Measurements from ENCODE around the gene SLC16A8. TPM values are rescaled to one million over a fixed set of nuclear protein-coding genes. Genes with fewer than 3 reads are reported as not detected.
A peak's percentile ranks its signal among the peaks of the same experiment; 100 is the strongest.

SLC16A8 gene
- total and polyA plus RNA-seq, 12 donors: 0.30 to 1.3 (median 0.53) TPM; not detected in 4

DNA sequence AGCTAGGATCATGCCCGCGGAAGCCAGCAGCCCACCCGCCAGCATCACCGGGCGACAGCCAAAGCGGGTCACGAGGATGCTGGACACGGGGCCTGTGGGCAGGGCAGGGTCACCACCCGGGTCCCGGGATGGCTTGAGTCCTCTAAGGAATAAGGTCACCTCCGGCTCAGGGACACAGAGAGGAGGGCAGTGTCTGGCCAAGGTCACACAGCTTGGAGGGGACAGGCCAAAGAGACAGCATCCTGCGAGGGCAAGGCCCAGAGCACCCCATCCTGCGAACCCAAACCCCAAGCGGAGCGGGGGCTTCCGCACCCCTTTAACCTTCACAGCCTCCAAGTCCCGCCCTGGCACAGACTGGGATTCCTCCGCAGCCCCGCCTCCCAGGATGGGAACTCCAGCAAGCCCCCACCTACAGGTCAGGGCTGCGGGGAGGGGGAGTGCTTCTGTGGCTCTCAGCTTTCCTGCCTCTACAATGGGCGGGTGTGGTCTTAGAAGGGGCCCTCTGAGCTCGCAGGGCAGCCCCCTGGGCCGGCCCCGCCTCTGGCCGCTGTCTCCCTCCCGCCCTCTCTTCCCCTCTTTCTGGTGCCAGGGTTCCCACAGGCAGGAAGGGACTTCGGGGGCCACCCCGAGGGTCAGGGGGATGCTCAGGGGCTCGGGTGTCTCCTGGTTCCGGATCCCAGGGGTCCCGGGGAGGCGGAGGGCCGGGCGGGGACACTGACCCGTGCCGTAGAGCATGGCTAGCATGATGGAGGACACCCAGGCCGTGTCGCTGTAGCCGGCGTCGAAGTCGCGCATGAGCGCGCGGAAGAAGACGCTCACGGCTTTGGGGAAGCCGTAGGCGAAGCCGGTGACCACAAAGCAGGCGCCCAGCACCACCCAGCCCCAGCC, 1.8 kb downstream of the SLC16A8 start:
- no peak for DNase-seq
- Histone ChIP-seq H3K4me3 (peak overlapping the region in 1 of 4 donors; percentile 52), H3K4me1 (replicated peaks in 1 of 2) (peaks cover 15 to 19% of the 10 kb centered on the region in 2 donors), H3K27me3 (peaks cover 16% of the 10 kb centered on the region), H3K9me3 (replicated peaks in 1 of 3) (no peaks in the 10 kb centered on the region), H3K36me3 (replicated peaks in 1 of 2) (no peaks in the 10 kb centered on the region), H3K27ac (no peak overlapping the region)
- no peak for TF ChIP-seq POLR2A (IDR thresholded peaks at IDR 0.05)
- TF ChIP-seq, protein P1, sequence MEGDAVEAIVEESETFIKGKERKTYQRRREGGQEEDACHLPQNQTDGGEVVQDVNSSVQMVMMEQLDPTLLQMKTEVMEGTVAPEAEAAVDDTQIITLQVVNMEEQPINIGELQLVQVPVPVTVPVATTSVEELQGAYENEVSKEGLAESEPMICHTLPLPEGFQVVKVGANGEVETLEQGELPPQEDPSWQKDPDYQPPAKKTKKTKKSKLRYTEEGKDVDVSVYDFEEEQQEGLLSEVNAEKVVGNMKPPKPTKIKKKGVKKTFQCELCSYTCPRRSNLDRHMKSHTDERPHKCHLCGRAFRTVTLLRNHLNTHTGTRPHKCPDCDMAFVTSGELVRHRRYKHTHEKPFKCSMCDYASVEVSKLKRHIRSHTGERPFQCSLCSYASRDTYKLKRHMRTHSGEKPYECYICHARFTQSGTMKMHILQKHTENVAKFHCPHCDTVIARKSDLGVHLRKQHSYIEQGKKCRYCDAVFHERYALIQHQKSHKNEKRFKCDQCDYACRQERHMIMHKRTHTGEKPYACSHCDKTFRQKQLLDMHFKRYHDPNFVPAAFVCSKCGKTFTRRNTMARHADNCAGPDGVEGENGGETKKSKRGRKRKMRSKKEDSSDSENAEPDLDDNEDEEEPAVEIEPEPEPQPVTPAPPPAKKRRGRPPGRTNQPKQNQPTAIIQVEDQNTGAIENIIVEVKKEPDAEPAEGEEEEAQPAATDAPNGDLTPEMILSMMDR (IDR thresholded peaks at IDR 0.05): no peak
- intact Hi-C loops (cut with DNase I): no loop called here
- WGBS, 4 donors: 12 to 28% (median 17%) methylated on average over 9 to 52 of the region's 52 CpGs

DNA sequence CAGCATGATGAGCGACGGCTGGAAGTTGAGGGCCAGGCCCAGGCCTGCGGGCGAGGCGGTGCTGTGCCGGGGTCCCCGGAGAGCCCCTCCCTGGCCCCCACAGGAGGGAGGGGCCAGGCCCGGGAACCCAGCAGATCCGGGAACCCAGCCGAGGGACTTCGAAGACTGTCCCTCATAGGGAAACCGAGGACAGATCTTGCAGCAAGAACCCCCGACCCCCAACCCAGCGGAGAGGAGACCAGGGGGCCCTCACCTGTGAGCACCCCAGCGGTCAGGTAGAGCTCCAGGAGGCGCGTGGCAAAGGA, 2.4 kb downstream of the SLC16A8 start:
- DNase-seq: no peak
- H3K36me3 ChIP-seq (replicated peaks in 1 of 2): no peaks in the 10 kb centered on the region
- no peaks in the 10 kb centered on the region for H3K9me3 ChIP-seq (replicated peaks in 1 of 3)
- H3K27ac ChIP-seq: no peak overlapping the region
- intact Hi-C loops (cut with DNase I): no loop called here
- peaks cover 16% of the 10 kb centered on the region for H3K27me3 ChIP-seq
- 5 to 14% (median 10%) methylated on average over 4 to 17 of the region's 17 CpGs; no CpG with 5 or more reads in 1 of the 4 donors for WGBS, 4 donors
- TF ChIP-seq, protein P1 (IDR thresholded peaks at IDR 0.05): no peak
- TF ChIP-seq POLR2A (IDR thresholded peaks at IDR 0.05): no peak
- peak overlapping the region in 1 of 4 donors; percentile 52 for H3K4me3 ChIP-seq
- peaks cover 15 to 19% of the 10 kb centered on the region in 2 donors for H3K4me1 ChIP-seq (replicated peaks in 1 of 2)

DNA sequence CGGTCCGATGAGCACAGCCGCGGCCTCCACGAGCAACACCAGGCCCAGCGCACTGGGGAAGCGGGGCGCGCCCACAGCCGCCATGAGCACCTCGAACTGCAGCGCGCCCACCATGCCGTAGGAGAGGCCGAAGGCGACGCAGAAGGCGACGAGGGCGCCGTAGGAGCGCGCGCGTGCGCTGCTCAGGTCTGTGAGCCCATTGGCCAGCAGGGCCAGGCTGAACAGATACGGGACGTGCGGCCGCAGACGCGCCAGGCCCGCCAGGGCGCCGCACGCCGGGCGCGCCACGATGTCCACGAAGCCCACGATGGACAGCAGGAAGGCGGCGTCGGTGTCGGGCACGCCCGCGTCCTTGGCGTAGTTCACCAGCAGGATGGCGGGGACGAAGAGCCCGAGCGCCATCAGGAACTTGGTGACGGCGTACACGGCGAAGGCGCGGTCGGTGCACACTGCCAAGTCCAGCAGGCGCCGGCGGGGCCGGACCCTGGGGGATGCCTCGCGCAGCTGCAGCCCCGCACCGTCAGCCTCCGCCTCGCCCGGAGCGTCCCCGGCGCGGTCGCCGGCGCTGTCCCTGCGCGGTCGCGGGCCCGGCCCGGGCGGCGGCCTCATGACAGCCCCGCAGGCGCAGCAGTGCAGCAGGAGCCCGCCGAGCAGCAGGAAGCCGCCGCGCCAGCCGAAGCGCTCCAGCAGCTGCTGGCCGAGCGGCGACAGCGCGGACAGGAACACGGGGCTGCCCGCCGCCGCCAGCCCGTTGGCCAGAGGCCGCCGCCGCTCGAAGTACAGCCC, 2.9 kb downstream of the SLC16A8 start:
- peaks cover 15 to 19% of the 10 kb centered on the region in 2 donors for H3K4me1 ChIP-seq (replicated peaks in 1 of 2)
- peak in 2 of 7 donors; percentile 39 to 41 for DNase-seq
- intact Hi-C loops (cut with DNase I): no loop called here
- no peaks in the 10 kb centered on the region for H3K36me3 ChIP-seq (replicated peaks in 1 of 2)
- WGBS, 4 donors: 3 to 20% (median 10%) methylated on average over 4 to 110 of the region's 110 CpGs
- no peaks in the 10 kb centered on the region for H3K9me3 ChIP-seq (replicated peaks in 1 of 3)
- H3K27ac ChIP-seq: no peak overlapping the region
- H3K4me3 ChIP-seq: peak overlapping the region in 1 of 4 donors; percentile 52
- peaks cover 16% of the 10 kb centered on the region for H3K27me3 ChIP-seq
- TF ChIP-seq, protein P1 (IDR thresholded peaks at IDR 0.05): peak in 1 of 6 experiments; percentile 12
- no peak for TF ChIP-seq POLR2A (IDR thresholded peaks at IDR 0.05)

- Histone ChIP-seq H3K9me3 (replicated peaks in 1 of 3) (no peaks in the 10 kb centered on the region), H3K4me1 (replicated peaks in 1 of 2) (peaks cover 15 to 19% of the 10 kb centered on the region in 2 donors), H3K27ac (no peak overlapping the region), H3K36me3 (replicated peaks in 1 of 2) (no peaks in the 10 kb centered on the region), H3K27me3 (peaks cover 16% of the 10 kb centered on the region), H3K4me3 (peak overlapping the region in 1 of 4 donors; percentile 52)
- TF ChIP-seq POLR2A (IDR thresholded peaks at IDR 0.05): no peak
- TF ChIP-seq, protein P1 (IDR thresholded peaks at IDR 0.05): no peak
- 55 to 94% (median 69%) methylated on average over 3 to 11 of the region's 11 CpGs for WGBS, 4 donors
- intact Hi-C loops (cut with DNase I): no loop called here
- DNase-seq: no peak
Observed at GRCh38 chr22:38080474-38080849, 3.5 kb downstream of the SLC16A8 start.

Data from adrenal gland (tissue), 12 donors.